ENCODE results near the gene SENP6. TPM values are rescaled to one million over a fixed set of nuclear protein-coding genes. Genes with fewer than 3 reads are reported as not detected.
A peak's percentile ranks its signal among the peaks of the same experiment; 100 is the strongest.
"Not testable (repeated sequence)": the region's sequence is repeated elsewhere in the genome, so short reads cannot be mapped to it uniquely, and the experiment has no call there.

SENP6 gene
- total and polyA plus RNA-seq, 3 experiments from 2014 or later, result 74.6 to 77.5 (median 76.1) TPM

DNA sequence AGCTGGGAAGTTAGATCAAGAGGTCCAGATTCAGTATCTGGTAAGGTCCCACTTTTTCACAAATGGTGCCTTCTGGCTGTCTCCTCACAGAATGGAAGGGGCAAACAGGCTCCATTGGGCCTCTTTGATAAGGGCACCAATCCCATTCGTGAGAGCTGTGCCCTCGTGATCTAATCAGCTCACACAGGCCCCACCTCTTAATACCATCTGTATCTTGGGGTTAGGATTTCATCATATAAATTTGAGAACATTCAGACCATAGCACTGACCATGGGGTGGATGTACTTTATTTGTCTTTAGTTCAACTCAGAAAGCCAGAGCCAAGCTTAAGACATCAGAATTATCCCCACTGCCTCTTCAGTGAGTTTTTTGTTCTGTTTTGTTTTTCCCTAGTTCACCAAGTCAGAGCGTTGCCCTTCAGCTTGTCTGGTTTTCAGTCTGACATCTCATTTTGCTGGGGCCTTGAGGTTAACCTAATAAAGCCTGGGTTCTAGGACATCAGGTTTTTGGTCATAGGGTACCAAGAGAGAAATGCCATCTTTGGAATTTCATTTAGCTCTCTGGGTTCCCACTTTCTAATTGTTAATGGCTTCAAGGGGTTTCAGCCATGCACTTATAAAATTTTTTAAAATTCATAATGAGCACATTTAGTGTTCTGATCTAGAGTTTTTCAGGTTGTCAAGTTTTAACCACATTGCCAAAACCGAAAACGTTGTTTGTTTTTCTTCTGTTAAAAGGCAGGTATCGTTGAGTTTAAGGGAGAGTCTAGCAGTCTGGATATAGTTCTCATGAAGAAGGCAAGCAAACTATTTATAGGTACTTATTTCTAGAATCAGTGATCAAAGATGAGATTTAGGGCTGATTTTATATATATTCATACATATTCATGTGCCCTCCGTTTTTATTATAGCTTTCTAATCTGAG lies 19.0 kb downstream of the SENP6 start:
- Mint-ChIP-seq H3K36me3 (peaks cover 0 to 36% (median 7%) of the 10 kb centered on the region in 3 donors), H3K27ac (peak overlapping the region; percentile 52 to 94 (median 75)), H3K27me3 (no peaks in the 10 kb centered on the region), H3K4me3 (peak overlapping the region; percentile 10 to 65 (median 37)), H3K9me3 (no peaks in the 10 kb centered on the region), H3K4me1 (peaks cover 64 to 84% (median 72%) of the 10 kb centered on the region in 3 donors)
- DNase-seq, result no peak
- Histone ChIP-seq H3K27me3 (ENCODE audit: insufficient read depth, low read length, poor library complexity, severe bottlenecking) (no peaks in the 10 kb centered on the region), H3K9me3 (ENCODE audit: low read length) (no peaks in the 10 kb centered on the region), H3K36me3 (ENCODE audit: insufficient read depth, low read length) (no peaks in the 10 kb centered on the region), H3K4me3 (ENCODE audit: low read length) (no peak overlapping the region), H3K4me1 (ENCODE audit: insufficient read depth, low read length) (peaks cover 37% of the 10 kb centered on the region), H3K27ac (ENCODE audit: low read depth, low read length) (peak overlapping the region; percentile 6)
- ChIA-PET CTCF (no interaction called here), POLR2A (no interaction called here)

DNA sequence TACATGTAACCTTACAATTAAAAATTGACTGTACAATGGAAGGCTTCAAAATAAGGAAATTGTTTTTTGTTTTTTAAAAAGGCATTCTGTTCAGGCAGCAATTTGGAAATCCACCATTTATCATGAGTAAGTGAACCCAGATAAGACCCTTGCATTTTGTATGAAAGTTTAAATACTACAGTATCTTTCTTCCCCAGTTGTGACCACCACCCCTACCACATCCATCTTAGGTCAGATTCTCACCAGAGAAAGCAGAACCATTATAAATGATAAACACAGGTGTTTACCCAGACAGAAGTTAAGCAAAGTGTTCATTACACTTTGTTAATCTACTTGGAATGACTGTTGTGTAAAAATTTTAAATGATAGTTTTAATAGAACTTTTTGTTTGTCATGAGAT lies 20.2 kb downstream of the SENP6 start:
- Mint-ChIP-seq H3K9me3 (no peaks in the 10 kb centered on the region), H3K27me3 (no peaks in the 10 kb centered on the region), H3K4me3 (no peak overlapping the region), H3K4me1 (peaks cover 59 to 79% (median 66%) of the 10 kb centered on the region in 3 donors), H3K27ac (peak overlapping the region in 7 of 8 donors; percentile 1 to 71 (median 59)), H3K36me3 (peaks cover 0 to 40% (median 7%) of the 10 kb centered on the region in 3 donors)
- no peak for DNase-seq
- ChIA-PET CTCF (no interaction called here), POLR2A (no interaction called here)
- Histone ChIP-seq H3K27ac (ENCODE audit: low read depth, low read length) (no peak overlapping the region), H3K36me3 (ENCODE audit: insufficient read depth, low read length) (no peaks in the 10 kb centered on the region), H3K4me1 (ENCODE audit: insufficient read depth, low read length) (peaks cover 37% of the 10 kb centered on the region), H3K27me3 (ENCODE audit: insufficient read depth, low read length, poor library complexity, severe bottlenecking) (no peaks in the 10 kb centered on the region), H3K4me3 (ENCODE audit: low read length) (no peak overlapping the region), H3K9me3 (ENCODE audit: low read length) (no peaks in the 10 kb centered on the region)

DNA sequence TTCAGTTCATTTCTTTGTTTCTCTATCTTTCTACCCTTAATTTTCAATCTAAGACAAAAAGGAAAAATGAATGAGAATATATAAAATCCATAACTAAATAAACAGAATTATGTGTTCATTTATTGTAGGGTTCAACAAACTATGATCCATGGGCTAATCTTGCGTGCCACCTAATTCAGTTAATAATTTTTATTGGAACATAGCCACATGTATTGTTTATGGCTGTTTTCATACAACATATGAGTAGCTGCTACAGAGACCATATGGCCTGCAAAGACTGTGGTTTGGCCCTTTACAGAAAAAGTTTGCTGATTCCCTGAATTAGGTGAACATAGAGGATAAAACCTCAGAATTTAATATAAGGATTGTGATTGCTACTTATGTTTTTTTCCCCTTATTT lies 21.8 kb downstream of the SENP6 start:
- Mint-ChIP-seq H3K36me3 (peaks cover 0 to 40% (median 7%) of the 10 kb centered on the region in 3 donors), H3K27me3 (no peaks in the 10 kb centered on the region), H3K27ac (peak overlapping the region in 2 of 8 donors; percentile 1 to 29), H3K4me1 (peaks cover 49 to 64% (median 53%) of the 10 kb centered on the region in 3 donors), H3K9me3 (no peaks in the 10 kb centered on the region), H3K4me3 (no peak overlapping the region)
- no peak overlapping the region for H3K27ac ChIP-seq (ENCODE audit: low read depth, low read length)
- no peak for DNase-seq
- CTCF ChIA-PET, result interaction anchor here (1.4 kb wide), 1 partner anchor 35 kb away, joined by 3 read pairs; no protein-coding TSS in a partner anchor
- H3K27me3 ChIP-seq (ENCODE audit: insufficient read depth, low read length, poor library complexity, severe bottlenecking), result no peaks in the 10 kb centered on the region
- no peak overlapping the region for H3K4me3 ChIP-seq (ENCODE audit: low read length)
- no peaks in the 10 kb centered on the region for H3K9me3 ChIP-seq (ENCODE audit: low read length)
- H3K36me3 ChIP-seq (ENCODE audit: insufficient read depth, low read length), result no peaks in the 10 kb centered on the region
- H3K4me1 ChIP-seq (ENCODE audit: insufficient read depth, low read length), result peaks cover 27% of the 10 kb centered on the region
- POLR2A ChIA-PET, result no interaction called here

DNA sequence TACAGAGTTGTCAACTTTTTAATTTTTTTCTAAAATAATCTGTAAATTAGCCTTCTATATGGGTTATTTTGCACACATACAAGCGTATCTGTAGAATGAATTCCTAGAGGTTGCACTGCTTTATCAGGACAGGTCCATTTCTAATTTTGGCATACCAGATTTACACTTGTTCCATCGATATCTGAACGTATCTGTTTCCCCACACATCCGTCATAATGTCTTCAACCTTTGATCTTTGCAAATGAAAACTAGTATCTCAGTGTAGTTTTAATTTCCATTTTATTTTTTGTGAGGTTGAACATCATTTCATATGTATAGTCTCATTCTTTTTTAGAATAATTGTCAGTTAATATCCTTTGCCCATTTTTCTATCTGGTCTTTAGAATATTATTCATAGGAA lies 22.7 kb downstream of the SENP6 start:
- ChIA-PET CTCF (no interaction called here), POLR2A (no interaction called here)
- Mint-ChIP-seq H3K27ac (peak overlapping the region in 1 of 8 donors; percentile 19), H3K9me3 (no peaks in the 10 kb centered on the region), H3K27me3 (no peaks in the 10 kb centered on the region), H3K4me3 (no peak overlapping the region), H3K36me3 (peaks cover 0 to 41% (median 7%) of the 10 kb centered on the region in 3 donors), H3K4me1 (peaks cover 40 to 56% (median 45%) of the 10 kb centered on the region in 3 donors)
- Histone ChIP-seq H3K4me3 (ENCODE audit: low read length) (no peak overlapping the region), H3K27ac (ENCODE audit: low read depth, low read length) (no peak overlapping the region), H3K9me3 (ENCODE audit: low read length) (no peaks in the 10 kb centered on the region), H3K27me3 (ENCODE audit: insufficient read depth, low read length, poor library complexity, severe bottlenecking) (no peaks in the 10 kb centered on the region), H3K36me3 (ENCODE audit: insufficient read depth, low read length) (no peaks in the 10 kb centered on the region), H3K4me1 (ENCODE audit: insufficient read depth, low read length) (peaks cover 19% of the 10 kb centered on the region)
- no peak for DNase-seq

DNA sequence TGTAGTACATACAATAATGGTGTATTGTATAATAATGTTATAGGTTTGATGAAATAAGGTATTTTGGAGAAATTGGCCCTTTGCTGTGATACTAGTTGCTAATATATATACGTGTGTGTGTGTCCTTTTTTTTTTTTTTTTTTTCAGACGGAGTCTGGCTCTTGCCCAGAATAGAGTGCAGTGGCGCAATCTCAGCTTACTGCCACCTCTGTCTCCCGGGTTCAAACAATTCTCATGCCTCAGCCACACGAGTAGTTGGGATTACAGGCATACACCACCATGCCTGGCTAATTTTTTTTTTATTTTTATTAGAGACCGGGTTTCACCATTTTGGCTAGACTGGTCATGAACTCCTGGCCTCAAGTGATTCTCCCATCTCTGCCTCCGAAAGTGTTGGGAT lies 23.3 kb downstream of the SENP6 start:
- no peaks in the 10 kb centered on the region for H3K9me3 Mint-ChIP-seq
- CTCF ChIA-PET, result interaction anchor here (0.6 kb wide), 1 partner anchor 10 kb away, joined by 3 read pairs; no protein-coding TSS in a partner anchor
- H3K27ac ChIP-seq (ENCODE audit: low read depth, low read length), result no peak overlapping the region
- POLR2A ChIA-PET, result no interaction called here
- no peaks in the 10 kb centered on the region for H3K36me3 ChIP-seq (ENCODE audit: insufficient read depth, low read length)
- H3K4me1 ChIP-seq (ENCODE audit: insufficient read depth, low read length), result peaks cover 13% of the 10 kb centered on the region
- H3K27ac Mint-ChIP-seq, result peak overlapping the region in 2 of 8 donors; percentile 19 to 29
- H3K4me1 Mint-ChIP-seq, result peaks cover 34 to 53% (median 38%) of the 10 kb centered on the region in 3 donors
- H3K9me3 ChIP-seq (ENCODE audit: low read length), result no peaks in the 10 kb centered on the region
- H3K4me3 ChIP-seq (ENCODE audit: low read length), result no peak overlapping the region
- H3K27me3 ChIP-seq (ENCODE audit: insufficient read depth, low read length, poor library complexity, severe bottlenecking), result no peaks in the 10 kb centered on the region
- no peak overlapping the region for H3K4me3 Mint-ChIP-seq
- peaks cover 0 to 47% (median 7%) of the 10 kb centered on the region in 3 donors for H3K36me3 Mint-ChIP-seq
- no peaks in the 10 kb centered on the region for H3K27me3 Mint-ChIP-seq
- DNase-seq, result no peak

DNA sequence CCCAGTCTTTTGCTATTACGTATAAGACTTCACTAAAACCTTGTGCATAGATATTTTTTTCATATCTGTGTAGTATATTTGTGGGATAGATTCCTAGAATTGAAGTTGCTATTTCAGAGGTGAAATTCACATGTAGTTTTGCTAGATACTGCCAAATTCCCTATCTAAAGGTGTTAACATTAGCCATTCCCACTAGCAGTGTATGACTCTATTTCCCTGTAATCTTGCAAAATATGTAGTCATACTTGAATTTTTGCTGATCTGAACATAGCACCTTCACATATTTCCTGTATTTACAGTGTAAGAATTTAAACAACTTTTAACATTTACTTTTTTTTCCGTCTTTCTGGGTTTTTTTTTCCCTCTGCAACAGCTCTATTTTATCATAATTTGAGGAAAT lies 24.9 kb downstream of the SENP6 start:
- Mint-ChIP-seq H3K4me3 (no peak overlapping the region), H3K27me3 (no peaks in the 10 kb centered on the region), H3K9me3 (no peaks in the 10 kb centered on the region), H3K27ac (no peak overlapping the region), H3K4me1 (peaks cover 22 to 51% (median 34%) of the 10 kb centered on the region in 3 donors), H3K36me3 (peaks cover 0 to 60% (median 7%) of the 10 kb centered on the region in 3 donors)
- ChIA-PET CTCF (no interaction called here), POLR2A (no interaction called here)
- Histone ChIP-seq H3K9me3 (ENCODE audit: low read length) (no peaks in the 10 kb centered on the region), H3K27me3 (ENCODE audit: insufficient read depth, low read length, poor library complexity, severe bottlenecking) (no peaks in the 10 kb centered on the region), H3K4me3 (ENCODE audit: low read length) (no peak overlapping the region), H3K4me1 (ENCODE audit: insufficient read depth, low read length) (no peaks in the 10 kb centered on the region), H3K27ac (ENCODE audit: low read depth, low read length) (no peak overlapping the region), H3K36me3 (ENCODE audit: insufficient read depth, low read length) (no peaks in the 10 kb centered on the region)
- no peak for DNase-seq

DNA sequence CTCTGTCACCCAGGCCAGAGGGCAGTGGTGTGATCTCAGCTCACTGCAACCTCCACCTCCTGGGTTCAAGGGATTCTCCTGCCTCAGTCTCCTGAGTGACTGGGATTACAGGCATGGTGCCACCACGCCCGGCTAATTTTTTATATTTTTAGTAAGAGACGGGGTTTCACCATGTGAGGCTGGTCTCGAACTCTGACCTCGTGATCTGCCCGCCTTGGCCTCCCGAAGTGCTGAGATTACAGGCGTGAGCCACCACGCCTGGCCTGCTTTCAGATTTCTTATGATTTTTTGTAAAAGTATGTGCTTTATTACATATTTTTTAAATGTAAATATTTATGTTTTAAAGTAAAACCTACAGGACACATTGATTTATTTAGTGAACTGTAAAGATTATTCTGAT lies 26.0 kb downstream of the SENP6 start:
- H3K27ac Mint-ChIP-seq; DNase-seq; H3K4me3 ChIP-seq (ENCODE audit: low read length); H3K27me3 ChIP-seq (ENCODE audit: insufficient read depth, low read length, poor library complexity, severe bottlenecking); H3K4me3 Mint-ChIP-seq; H3K4me1 ChIP-seq (ENCODE audit: insufficient read depth, low read length); H3K9me3 ChIP-seq (ENCODE audit: low read length); CTCF ChIA-PET; H3K36me3 ChIP-seq (ENCODE audit: insufficient read depth, low read length); H3K27ac ChIP-seq (ENCODE audit: low read depth, low read length); H3K9me3 Mint-ChIP-seq; H3K27me3 Mint-ChIP-seq; POLR2A ChIA-PET: not testable (repeated sequence)
- peaks cover 0 to 62% (median 8%) of the 10 kb centered on the region in 3 donors for H3K36me3 Mint-ChIP-seq
- peaks cover 17 to 51% (median 34%) of the 10 kb centered on the region in 3 donors for H3K4me1 Mint-ChIP-seq

DNA sequence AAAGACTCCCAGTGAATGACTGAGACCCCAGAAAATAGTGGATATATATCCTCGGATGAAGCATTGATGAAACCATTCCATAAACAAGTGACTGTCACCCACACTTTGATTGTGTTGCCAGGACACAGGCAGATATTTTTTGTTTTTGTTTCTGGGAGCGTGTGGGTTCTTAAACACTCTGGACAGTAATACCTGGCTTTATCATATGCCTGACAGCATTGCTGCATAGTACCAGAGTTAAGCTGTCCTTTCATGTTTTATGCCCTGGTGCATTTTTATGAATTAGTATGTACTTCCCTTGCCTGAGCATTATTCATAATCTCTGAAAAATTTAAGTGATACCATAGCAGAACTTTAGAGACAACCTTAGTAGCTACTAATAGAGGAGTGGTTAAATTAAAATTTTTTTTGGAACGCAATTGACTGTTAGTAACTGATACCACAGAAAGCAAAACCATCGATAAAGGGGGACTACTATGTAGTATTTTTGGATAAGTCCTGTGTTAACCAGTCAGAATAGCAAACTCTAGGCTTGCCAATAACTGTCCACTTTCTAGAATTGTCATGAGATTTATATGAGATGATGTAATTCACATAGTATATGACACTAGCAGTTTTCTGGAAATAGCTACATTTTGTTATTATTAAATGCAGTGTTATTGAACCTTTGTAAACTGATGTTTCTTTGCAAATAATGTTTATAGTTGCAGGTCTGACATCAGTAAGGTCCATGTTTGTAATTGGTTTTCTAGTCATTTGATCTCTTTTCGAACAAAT lies 30.4 kb downstream of the SENP6 start:
- no peak overlapping the region for H3K27ac ChIP-seq (ENCODE audit: low read depth, low read length)
- no peak for DNase-seq
- Mint-ChIP-seq H3K4me1 (peaks cover 10 to 51% (median 42%) of the 10 kb centered on the region in 3 donors), H3K9me3 (no peaks in the 10 kb centered on the region), H3K27me3 (no peaks in the 10 kb centered on the region), H3K4me3 (no peak overlapping the region), H3K27ac (peak overlapping the region in 1 of 8 donors; percentile 6), H3K36me3 (peaks cover 0 to 72% (median 11%) of the 10 kb centered on the region in 3 donors)
- ChIA-PET POLR2A (no interaction called here), CTCF (no interaction called here)
- H3K36me3 ChIP-seq (ENCODE audit: insufficient read depth, low read length), result peaks cover 4% of the 10 kb centered on the region
- H3K4me1 ChIP-seq (ENCODE audit: insufficient read depth, low read length), result no peaks in the 10 kb centered on the region
- H3K27me3 ChIP-seq (ENCODE audit: insufficient read depth, low read length, poor library complexity, severe bottlenecking), result no peaks in the 10 kb centered on the region
- H3K9me3 ChIP-seq (ENCODE audit: low read length), result no peaks in the 10 kb centered on the region
- no peak overlapping the region for H3K4me3 ChIP-seq (ENCODE audit: low read length)
